Thyroid gland (tissue), 4 donors: ENCODE measurements around the gene TBCC. TPM values are rescaled to one million over a fixed set of nuclear protein-coding genes. Genes with fewer than 3 reads are reported as not detected.

Experiments used
- DNase-seq, 2 donors: peaks; one replicate each; pipeline ENCODE4 v3.0.0-alpha.2; 2019
- H3K27ac ChIP-seq, 3 donors: fragments of 200-600 bp; sonication (generic); 1 replicate in 2 of 3; 2 replicates in 1 of 3; pipeline ENCODE4 v1.5.1; 2016 to 2019; ENCODE audit warnings: mild to moderate bottlenecking in 1 of 3, moderate library complexity in 1 of 3
- H3K27me3 ChIP-seq: fragments of 200-600 bp; sonication (generic); one replicate; pipeline ENCODE4 v1.5.1; 2019
- H3K36me3 ChIP-seq, 2 donors: fragments of 200-600 bp; sonication (generic); one replicate each; pipeline ENCODE4 v1.5.1; 2016 to 2019
- H3K4me1 ChIP-seq, 2 donors: fragments of 200-600 bp; sonication (generic); one replicate each; pipeline ENCODE4 v1.5.1; 2017 to 2019
- H3K4me3 ChIP-seq, 3 donors: fragments of 200-600 bp; sonication (generic); replicated peaks in 1 of 3; 1 replicate in 2 of 3; 2 replicates in 1 of 3; pipeline ENCODE4 v1.5.1; 2016; ENCODE audit warnings: mild to moderate bottlenecking in 1 of 3
- H3K9me3 ChIP-seq: fragments of 200-600 bp; sonication (generic); one replicate; pipeline ENCODE4 v1.5.1; 2017
- POLR2A ChIP-seq, 2 donors: fragments of 450-650 bp; IDR thresholded peaks; one replicate each; pipeline ENCODE4 v1.6.1; 2017; ENCODE audit warnings: antibody characterized with exemption in 2 of 2, mild to moderate bottlenecking in 2 of 2, moderate library complexity in 1 of 2
- WGBS, 2 donors: methylation state at CpG; one replicate each; pipeline ENCODE4 v1.1.5; 2017; 5-methylcytosine and 5-hydroxymethylcytosine counted together
- intact Hi-C: fragments of 100-400 bp; cut with DNase I; formaldehyde crosslinking; loops from one replicate; pipeline ENCODE4 v1.15.1; 2023
- total RNA-seq, 4 donors: library from RNA; depleted of rRNA; stranded (reverse); fragments of >200 nt; gene quantifications; one replicate each; pipeline ENCODE4 v1.2.3, GENCODE V29; 2016
- TF ChIP-seq, protein P1 (sequence below), 6 experiments: fragments of 200-600 bp in 3 of 6; fragments of 450-650 bp in 3 of 6; sonication (generic) in 3 of 6; IDR thresholded peaks; one replicate each; pipeline ENCODE4 v1.5.1; 2016 to 2019; ENCODE audit warnings: antibody characterized with exemption in 6 of 6, mild to moderate bottlenecking in 2 of 6, inconsistent platforms in 1 of 6, moderate library complexity in 1 of 6

TBCC gene
- total RNA-seq, 4 donors from 2014 or later: 37.2 to 48.9 (median 48.4) TPM

DNA sequence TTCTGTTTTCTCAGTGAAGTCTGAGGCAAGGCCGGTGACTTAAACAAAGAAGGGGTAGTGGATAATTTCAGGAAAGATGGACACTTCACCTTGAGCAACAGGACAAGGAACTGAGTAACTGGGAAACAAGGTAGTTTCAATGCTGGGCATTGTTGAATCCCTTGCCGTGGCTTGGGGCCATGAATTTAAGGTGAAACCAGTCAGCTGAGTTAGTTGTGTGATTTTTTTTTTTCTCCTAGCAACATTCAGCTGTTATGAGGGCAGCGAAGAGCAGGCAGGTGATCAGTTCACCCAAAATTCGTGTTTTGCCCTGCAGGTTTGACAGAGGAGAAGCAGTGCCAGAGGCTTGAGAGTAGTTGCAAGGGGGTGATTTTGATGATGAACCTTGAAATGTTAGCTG is 42.8 kb upstream of the TBCC start:
- no peak overlapping the region for H3K4me3 ChIP-seq

DNA sequence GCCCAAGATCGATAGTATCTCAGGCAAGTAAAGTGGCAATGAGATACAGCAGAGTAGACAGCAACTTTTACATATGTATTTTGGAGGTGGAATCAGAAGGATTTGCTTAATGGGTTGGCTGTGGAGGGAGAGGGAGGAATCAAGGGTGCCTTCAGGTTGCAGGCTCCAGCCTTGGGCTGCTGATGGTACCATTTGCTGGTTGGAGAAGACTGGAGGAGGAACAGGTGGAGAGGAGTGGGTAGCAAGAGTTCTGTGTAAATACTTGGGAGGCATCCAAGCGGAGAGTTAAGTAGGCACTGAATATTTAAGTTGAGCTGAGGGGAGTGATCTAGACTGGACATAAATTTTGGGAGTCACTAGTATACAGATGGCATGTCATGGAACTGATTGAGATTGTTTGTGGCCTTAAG is 41.2 kb upstream of the TBCC start:
- WGBS, 2 donors: 52 to 65% methylated on average over 2 of the region's 2 CpGs
- H3K4me1 ChIP-seq: peaks cover 46 to 61% of the 10 kb centered on the region in 2 donors
- TF ChIP-seq POLR2A (IDR thresholded peaks at IDR 0.05): no peak
- TF ChIP-seq, protein P1, sequence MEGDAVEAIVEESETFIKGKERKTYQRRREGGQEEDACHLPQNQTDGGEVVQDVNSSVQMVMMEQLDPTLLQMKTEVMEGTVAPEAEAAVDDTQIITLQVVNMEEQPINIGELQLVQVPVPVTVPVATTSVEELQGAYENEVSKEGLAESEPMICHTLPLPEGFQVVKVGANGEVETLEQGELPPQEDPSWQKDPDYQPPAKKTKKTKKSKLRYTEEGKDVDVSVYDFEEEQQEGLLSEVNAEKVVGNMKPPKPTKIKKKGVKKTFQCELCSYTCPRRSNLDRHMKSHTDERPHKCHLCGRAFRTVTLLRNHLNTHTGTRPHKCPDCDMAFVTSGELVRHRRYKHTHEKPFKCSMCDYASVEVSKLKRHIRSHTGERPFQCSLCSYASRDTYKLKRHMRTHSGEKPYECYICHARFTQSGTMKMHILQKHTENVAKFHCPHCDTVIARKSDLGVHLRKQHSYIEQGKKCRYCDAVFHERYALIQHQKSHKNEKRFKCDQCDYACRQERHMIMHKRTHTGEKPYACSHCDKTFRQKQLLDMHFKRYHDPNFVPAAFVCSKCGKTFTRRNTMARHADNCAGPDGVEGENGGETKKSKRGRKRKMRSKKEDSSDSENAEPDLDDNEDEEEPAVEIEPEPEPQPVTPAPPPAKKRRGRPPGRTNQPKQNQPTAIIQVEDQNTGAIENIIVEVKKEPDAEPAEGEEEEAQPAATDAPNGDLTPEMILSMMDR (IDR thresholded peaks at IDR 0.05): no peak
- no peak for DNase-seq
- H3K27ac ChIP-seq: peak overlapping the region; percentile 30 to 100 (median 55)
- intact Hi-C loops: no loop called here
- H3K4me3 ChIP-seq: no peak overlapping the region
- no peaks in the 10 kb centered on the region for H3K36me3 ChIP-seq
- H3K27me3 ChIP-seq: no peaks in the 10 kb centered on the region
- H3K9me3 ChIP-seq: no peaks in the 10 kb centered on the region

More for the DNA sequence above, 42.8 kb upstream of the TBCC start:
- 45 to 54% methylated on average over 4 of the region's 4 CpGs for WGBS, 2 donors
- H3K4me1 ChIP-seq: peaks cover 46 to 61% of the 10 kb centered on the region in 2 donors
- H3K27me3 ChIP-seq: no peaks in the 10 kb centered on the region
- DNase-seq: peak; percentile 60 to 70
- no peaks in the 10 kb centered on the region for H3K9me3 ChIP-seq
- intact Hi-C loops: no loop called here
- H3K27ac ChIP-seq: peak overlapping the region; percentile 58 to 100 (median 70)
- H3K36me3 ChIP-seq: no peaks in the 10 kb centered on the region
- TF ChIP-seq POLR2A (IDR thresholded peaks at IDR 0.05): no peak
- TF ChIP-seq, protein P1 (IDR thresholded peaks at IDR 0.05): peak in 1 of 6 experiments; percentile 28

DNA sequence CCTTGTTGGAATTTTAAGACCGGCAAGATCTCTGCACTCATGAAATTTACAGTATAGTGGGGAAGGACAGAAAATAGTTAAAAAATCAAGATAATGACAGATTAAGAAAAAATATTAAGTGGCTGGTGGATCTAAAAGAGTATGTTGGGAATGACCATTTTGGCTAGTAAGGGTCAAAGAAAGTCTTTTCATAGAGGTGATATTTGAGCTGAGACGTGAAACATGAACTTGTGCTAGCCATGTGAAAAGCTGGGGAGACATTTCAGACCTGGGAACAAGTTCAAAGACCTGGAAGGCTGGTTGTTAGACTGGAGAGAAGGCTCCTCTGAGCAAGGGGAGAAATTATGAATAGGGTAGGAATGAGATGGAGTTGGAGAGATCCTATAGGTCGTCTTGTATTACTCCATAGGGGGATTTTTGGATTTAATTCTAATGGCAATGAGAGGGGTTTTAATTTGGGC is 40.7 kb upstream of the TBCC start:
- Histone ChIP-seq H3K27ac (peak overlapping the region in 2 of 3 donors; percentile 55 to 100), H3K4me3 (no peak overlapping the region), H3K36me3 (no peaks in the 10 kb centered on the region), H3K27me3 (no peaks in the 10 kb centered on the region), H3K4me1 (peaks cover 46 to 61% of the 10 kb centered on the region in 2 donors), H3K9me3 (no peaks in the 10 kb centered on the region)
- intact Hi-C loops: no loop called here
- DNase-seq: no peak
- TF ChIP-seq, protein P1 (IDR thresholded peaks at IDR 0.05): no peak
- no peak for TF ChIP-seq POLR2A (IDR thresholded peaks at IDR 0.05)
- 68 to 77% methylated on average over 3 of the region's 3 CpGs for WGBS, 2 donors

DNA sequence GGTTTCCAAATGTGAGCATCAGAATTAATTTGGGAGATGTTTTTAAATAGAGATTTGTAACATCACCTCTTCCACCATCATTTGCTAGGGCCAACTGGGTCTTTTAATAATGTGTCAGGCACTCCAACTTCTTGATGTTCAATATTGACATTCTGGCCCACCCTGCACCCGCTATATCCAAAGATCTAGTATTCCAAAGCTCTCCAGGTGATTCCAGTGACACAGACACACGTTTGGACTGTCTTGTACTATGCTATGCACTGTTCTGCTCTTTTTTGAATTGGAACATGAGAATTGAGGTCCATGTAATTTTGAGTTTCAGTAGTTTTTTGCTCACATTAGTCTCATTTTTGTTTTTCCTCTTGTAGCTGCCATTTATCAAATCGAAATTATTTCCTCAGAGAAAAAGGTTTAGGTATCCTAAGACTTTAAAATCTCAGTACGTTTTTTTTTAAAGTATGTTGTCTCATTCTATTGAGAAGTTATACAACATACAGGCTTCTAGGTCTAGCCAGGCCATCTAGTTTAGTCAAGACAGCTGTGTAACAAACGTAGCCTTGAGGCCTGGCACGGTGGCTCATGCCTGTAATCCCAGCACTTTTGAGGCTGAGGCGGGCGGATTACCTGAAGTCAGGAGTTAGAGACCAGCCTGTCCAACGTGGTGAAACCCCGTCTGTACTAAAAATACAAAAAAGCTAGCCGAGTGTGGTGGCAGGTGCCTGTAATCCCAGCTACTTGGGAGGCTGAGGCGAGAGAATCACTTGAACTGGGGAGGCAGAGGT is 39.0 kb upstream of the TBCC start:
- peak overlapping the region in 2 of 3 donors; percentile 77 to 92 for H3K4me3 ChIP-seq
- TF ChIP-seq, protein P1 (IDR thresholded peaks at IDR 0.05): no peak
- no peak for TF ChIP-seq POLR2A (IDR thresholded peaks at IDR 0.05)
- no peaks in the 10 kb centered on the region for H3K9me3 ChIP-seq
- no peaks in the 10 kb centered on the region for H3K27me3 ChIP-seq
- H3K4me1 ChIP-seq: peaks cover 40 to 62% of the 10 kb centered on the region in 2 donors
- DNase-seq: no peak
- H3K27ac ChIP-seq: peak overlapping the region; percentile 100
- intact Hi-C loops: no loop called here
- H3K36me3 ChIP-seq: no peaks in the 10 kb centered on the region
- WGBS, 2 donors: 53 to 60% methylated on average over 12 of the region's 12 CpGs
